ENCODE data around the gene DUSP2. TPM values are rescaled to one million over a fixed set of nuclear protein-coding genes. Genes with fewer than 3 reads are reported as not detected.
A peak's percentile ranks its signal among the peaks of the same experiment; 100 is the strongest.

DUSP2 gene
- total and polyA plus RNA-seq, 10 of the 15 experiments (the other 5 are each of a cell fraction or from before 2014, with no cell fraction given), result 9.7 to 212 (median 57.2) TPM

DNA sequence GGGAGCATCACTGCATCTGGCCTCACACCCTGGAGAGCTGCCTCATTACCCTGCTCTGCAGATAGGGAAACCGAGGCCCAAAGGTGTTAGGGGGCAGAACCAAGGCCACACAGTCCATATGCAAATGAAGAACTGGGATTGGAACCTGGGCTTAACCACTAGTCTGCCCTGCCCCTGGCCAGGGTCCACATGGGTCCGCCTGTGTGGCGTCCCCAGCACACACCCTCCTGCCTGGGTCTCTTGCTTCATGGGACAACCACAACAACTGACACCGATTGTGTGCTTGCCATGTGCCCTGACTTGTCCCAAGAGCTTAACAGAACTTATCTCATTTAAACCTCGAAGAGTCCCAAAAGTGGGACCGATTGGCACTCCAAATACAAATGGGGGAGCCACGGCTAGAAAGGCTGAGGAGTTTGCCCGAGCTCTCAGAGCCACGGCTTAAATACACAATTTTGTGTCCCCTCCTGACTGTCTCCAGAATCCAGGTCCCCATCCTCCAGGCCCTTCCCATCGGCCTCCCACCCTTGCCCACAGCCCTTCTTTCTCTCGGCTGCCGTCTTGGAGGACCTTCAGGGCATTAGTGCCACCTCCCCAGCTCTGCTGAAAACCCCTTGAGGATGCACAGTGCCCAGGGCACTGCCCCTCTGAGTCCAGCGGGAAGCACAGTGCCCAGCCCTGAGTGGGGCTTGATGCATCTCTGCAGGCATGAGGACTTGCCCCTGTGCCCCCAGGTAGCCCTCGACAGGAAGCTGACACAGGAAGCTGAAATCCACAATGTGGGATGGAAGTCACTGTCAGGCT lies 5.8 kb upstream of the DUSP2 start:
- SMC1A ChIA-PET (ENCODE audit: uncharacterized antibody, unreplicated experiment), result interaction anchor here (0.7 to 1.6 kb wide), 6 partner anchors 10 to 33 kb away, joined by 3 to 6 read pairs (median 4); no protein-coding TSS in a partner anchor
- no peak overlapping the region for H3K4me3 ChIP-seq
- no peak for ATAC-seq
- H4K20me1 ChIP-seq (ENCODE audit: control insufficient read depth, insufficient read depth), result no peaks in the 10 kb centered on the region
- in situ Hi-C loops (cut with MboI), result no loop called here
- no peak overlapping the region for H3K27ac ChIP-seq (ENCODE audit: control insufficient read depth, insufficient read depth)
- BruUV-seq (replicated peaks), result no TSS peak
- peaks cover 36% of the 10 kb centered on the region for H3K4me1 ChIP-seq (ENCODE audit: control insufficient read depth, insufficient read depth, low read length)
- no peaks in the 10 kb centered on the region; the same call in 1 of the 2 replicates for H3K79me2 ChIP-seq (ENCODE audit: control insufficient read depth, insufficient read depth, low read length)
- no peak overlapping the region for H3K9ac ChIP-seq (ENCODE audit: control insufficient read depth, insufficient read depth, low read length)
- POLR2A ChIA-PET, result interaction anchor here (0.7 kb wide), 1 partner anchor 18 kb away, joined by 3 read pairs; no protein-coding TSS in a partner anchor
- H3K4me2 ChIP-seq (ENCODE audit: control insufficient read depth, insufficient read depth), result no peak overlapping the region
- 86% methylated on average over 14 of the region's 14 CpGs for WGBS (ENCODE audit: insufficient coverage, insufficient replicate concordance, low lambda C conversion rate, missing lambda C conversion rate)
- CTCF ChIA-PET, result interaction anchor here (1.0 to 1.6 kb wide), 2 partner anchors 8 to 13 kb away, joined by 3 to 4 read pairs; no protein-coding TSS in a partner anchor
- peak; percentile 7 for FAIRE-seq
- DNase-seq (ENCODE audit: low read depth, low spot score), result no peak
- H3K36me3 ChIP-seq (ENCODE audit: control insufficient read depth in 2 of 2, insufficient read depth in 2 of 2, low read length in 1 of 2), result no peaks in the 10 kb centered on the region
- no peaks in the 10 kb centered on the region for H3K9me3 ChIP-seq (replicated peaks; ENCODE audit: control insufficient read depth, insufficient read depth, low read length)
- RAD21 ChIA-PET (ENCODE audit: unreplicated experiment), result interaction anchor here (1.0 to 2.0 kb wide), 4 partner anchors 10 to 23 kb away, joined by 3 to 9 read pairs (median 5); partner anchors contain the start of gene ASTL
- H2AFZ ChIP-seq (ENCODE audit: control insufficient read depth, low read depth, low read length), result no peak overlapping the region
- H3K27me3 ChIP-seq (replicated peaks in 1 of 2; ENCODE audit: control insufficient read depth in 2 of 2, insufficient read depth in 2 of 2, low read length in 1 of 2), result no peaks in the 10 kb centered on the region
- intact Hi-C loops (cut with micrococcal nuclease; ENCODE audit: unreplicated experiment), result no loop called here
- TF ChIP-seq, protein P1, sequence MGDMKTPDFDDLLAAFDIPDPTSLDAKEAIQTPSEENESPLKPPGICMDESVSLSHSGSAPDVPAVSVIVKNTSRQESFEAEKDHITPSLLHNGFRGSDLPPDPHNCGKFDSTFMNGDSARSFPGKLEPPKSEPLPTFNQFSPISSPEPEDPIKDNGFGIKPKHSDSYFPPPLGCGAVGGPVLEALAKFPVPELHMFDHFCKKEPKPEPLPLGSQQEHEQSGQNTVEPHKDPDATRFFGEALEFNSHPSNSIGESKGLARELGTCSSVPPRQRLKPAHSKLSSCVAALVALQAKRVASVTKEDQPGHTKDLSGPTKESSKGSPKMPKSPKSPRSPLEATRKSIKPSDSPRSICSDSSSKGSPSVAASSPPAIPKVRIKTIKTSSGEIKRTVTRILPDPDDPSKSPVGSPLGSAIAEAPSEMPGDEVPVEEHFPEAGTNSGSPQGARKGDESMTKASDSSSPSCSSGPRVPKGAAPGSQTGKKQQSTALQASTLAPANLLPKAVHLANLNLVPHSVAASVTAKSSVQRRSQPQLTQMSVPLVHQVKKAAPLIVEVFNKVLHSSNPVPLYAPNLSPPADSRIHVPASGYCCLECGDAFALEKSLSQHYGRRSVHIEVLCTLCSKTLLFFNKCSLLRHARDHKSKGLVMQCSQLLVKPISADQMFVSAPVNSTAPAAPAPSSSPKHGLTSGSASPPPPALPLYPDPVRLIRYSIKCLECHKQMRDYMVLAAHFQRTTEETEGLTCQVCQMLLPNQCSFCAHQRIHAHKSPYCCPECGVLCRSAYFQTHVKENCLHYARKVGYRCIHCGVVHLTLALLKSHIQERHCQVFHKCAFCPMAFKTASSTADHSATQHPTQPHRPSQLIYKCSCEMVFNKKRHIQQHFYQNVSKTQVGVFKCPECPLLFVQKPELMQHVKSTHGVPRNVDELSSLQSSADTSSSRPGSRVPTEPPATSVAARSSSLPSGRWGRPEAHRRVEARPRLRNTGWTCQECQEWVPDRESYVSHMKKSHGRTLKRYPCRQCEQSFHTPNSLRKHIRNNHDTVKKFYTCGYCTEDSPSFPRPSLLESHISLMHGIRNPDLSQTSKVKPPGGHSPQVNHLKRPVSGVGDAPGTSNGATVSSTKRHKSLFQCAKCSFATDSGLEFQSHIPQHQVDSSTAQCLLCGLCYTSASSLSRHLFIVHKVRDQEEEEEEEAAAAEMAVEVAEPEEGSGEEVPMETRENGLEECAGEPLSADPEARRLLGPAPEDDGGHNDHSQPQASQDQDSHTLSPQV (IDR thresholded peaks at IDR 0.05), result no peak
- TF ChIP-seq MTA3 (IDR thresholded peaks at IDR 0.05; ENCODE audit: borderline replicate concordance, low read length) (no peak), PML (IDR thresholded peaks at IDR 0.05; ENCODE audit: low read length) (no peak), GABPA (IDR thresholded peaks at IDR 0.05; ENCODE audit: low read depth) (no peak), PAX5 (IDR thresholded peaks at IDR 0.05; ENCODE audit: borderline replicate concordance, low read depth, low read length) (no peak), IKZF2 (IDR thresholded peaks at IDR 0.05) (no peak), POLR2A (IDR thresholded peaks at IDR 0.05; ENCODE audit: low read depth, low read length) (no peak), SKIL (IDR thresholded peaks at IDR 0.05; ENCODE audit: low read depth, poor library complexity, severe bottlenecking) (no peak), TCF3 (IDR thresholded peaks at IDR 0.05; ENCODE audit: borderline replicate concordance, insufficient read depth, low read depth, low read length) (no peak), RFX5 (IDR thresholded peaks at IDR 0.05; ENCODE audit: low read depth, low read length) (no peak)
- TF ChIP-seq, protein P2, sequence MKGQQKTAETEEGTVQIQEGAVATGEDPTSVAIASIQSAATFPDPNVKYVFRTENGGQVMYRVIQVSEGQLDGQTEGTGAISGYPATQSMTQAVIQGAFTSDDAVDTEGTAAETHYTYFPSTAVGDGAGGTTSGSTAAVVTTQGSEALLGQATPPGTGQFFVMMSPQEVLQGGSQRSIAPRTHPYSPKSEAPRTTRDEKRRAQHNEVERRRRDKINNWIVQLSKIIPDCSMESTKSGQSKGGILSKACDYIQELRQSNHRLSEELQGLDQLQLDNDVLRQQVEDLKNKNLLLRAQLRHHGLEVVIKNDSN (IDR thresholded peaks at IDR 0.05; ENCODE audit: borderline replicate concordance, extremely low read length, insufficient read depth, low read depth, low read length), result no peak

Measured in GM12878 (cell line).